ENCODE measurements around the gene BICDL2. TPM values are rescaled to one million over a fixed set of nuclear protein-coding genes. Genes with fewer than 3 reads are reported as not detected.
"Not testable (repeated sequence)": the region's sequence is repeated elsewhere in the genome, so short reads cannot be mapped to it uniquely, and the experiment has no call there.

The BICDL2 gene
- 0.20 and 0.23 TPM in 2 replicates for total RNA-seq

- intact Hi-C loops (cut with micrococcal nuclease), result no loop called here
Measured at GRCh38 chr16:3036726-3037315, at the start of gene BICDL2. Gene BICDL2, minus strand, starts transcription at chr16:3036944. Its CDS starts 1,448 bp downstream, at chr16:3035496.

GRCh38 chr16:3085868-3086595, 49.3 kb upstream of the BICDL2 start:
- intact Hi-C loops (cut with micrococcal nuclease), result no loop called here

- intact Hi-C loops (cut with micrococcal nuclease), result no loop called here
Measured at GRCh38 chr16:3084969-3085670, 48.4 kb upstream of the BICDL2 start.

GRCh38 chr16:3084491-3084890, 47.7 kb upstream of the BICDL2 start:
- intact Hi-C loops (cut with micrococcal nuclease), result no loop called here

- intact Hi-C loops (cut with micrococcal nuclease), result not testable (repeated sequence)
Measured at GRCh38 chr16:3083408-3083807, 46.7 kb upstream of the BICDL2 start.

- intact Hi-C loops (cut with micrococcal nuclease), result not testable (repeated sequence)
Measured at GRCh38 chr16:3081957-3082356, 45.2 kb upstream of the BICDL2 start.

- intact Hi-C loops (cut with micrococcal nuclease), result no loop called here
Measured at GRCh38 chr16:3080024-3080423, 43.3 kb upstream of the BICDL2 start.

GRCh38 chr16:3076577-3076976, 39.8 kb upstream of the BICDL2 start:
- intact Hi-C loops (cut with micrococcal nuclease), result no loop called here

GRCh38 chr16:3075946-3076345, 39.2 kb upstream of the BICDL2 start:
- intact Hi-C loops (cut with micrococcal nuclease), result loop anchor here (2.0 kb wide), 2 partner anchors 25 to 53 kb away; no protein-coding TSS in a partner anchor

- intact Hi-C loops (cut with micrococcal nuclease), result loop anchor here (2.0 kb wide), 2 partner anchors 25 to 53 kb away; no protein-coding TSS in a partner anchor
Measured at GRCh38 chr16:3075523-3075915, 38.8 kb upstream of the BICDL2 start.

- intact Hi-C loops (cut with micrococcal nuclease), result loop anchor here (2.0 kb wide), 2 partner anchors 26 to 54 kb away; no protein-coding TSS in a partner anchor
Measured at GRCh38 chr16:3074860-3075522, 38.2 kb upstream of the BICDL2 start.

GRCh38 chr16:3073448-3073847, 36.7 kb upstream of the BICDL2 start:
- intact Hi-C loops (cut with micrococcal nuclease), result no loop called here

GRCh38 chr16:3072576-3073263, 36.0 kb upstream of the BICDL2 start:
- intact Hi-C loops (cut with micrococcal nuclease), result not testable (repeated sequence)

- intact Hi-C loops (cut with micrococcal nuclease), result not testable (repeated sequence)
Measured at GRCh38 chr16:3072148-3072547, 35.4 kb upstream of the BICDL2 start.

- intact Hi-C loops (cut with micrococcal nuclease), result no loop called here
Measured at GRCh38 chr16:3071655-3072054, 34.9 kb upstream of the BICDL2 start.

GRCh38 chr16:3070608-3071111, 33.9 kb upstream of the BICDL2 start:
- intact Hi-C loops (cut with micrococcal nuclease), result no loop called here

- intact Hi-C loops (cut with micrococcal nuclease), result not testable (repeated sequence)
Measured at GRCh38 chr16:3069146-3069545, 32.4 kb upstream of the BICDL2 start.

GRCh38 chr16:3068487-3068886, 31.7 kb upstream of the BICDL2 start:
- intact Hi-C loops (cut with micrococcal nuclease), result no loop called here

GRCh38 chr16:3066440-3066748, 29.6 kb upstream of the BICDL2 start:
- intact Hi-C loops (cut with micrococcal nuclease), result no loop called here

GRCh38 chr16:3065742-3066439, 29.1 kb upstream of the BICDL2 start:
- intact Hi-C loops (cut with micrococcal nuclease), result no loop called here

Measured in T-helper 2 cell treated with Interferon-gamma antibody and Interleukin-4, amounts not matched to agents 100 ng/mL and 5 ng/mL, for 36 hours (primary cell).